GM12865 (cell line): Measurements from ENCODE around the gene CTNNA3.

Experiments
- DNase-seq: peaks from one replicate; pipeline ENCODE4 v3.0.0; 2010; ENCODE audit warnings: low read depth
- H3K4me3 ChIP-seq: 2 replicates; pipeline ENCODE4 v1.5.1; 2011; ENCODE audit warnings: mild to moderate bottlenecking, low read depth, low read length, control low read depth
- TF ChIP-seq, protein P1 (sequence below): IDR thresholded peaks from 2 replicates; pipeline ENCODE4 v1.5.1; 2011; ENCODE audit warnings: low read length, control low read depth, low read depth, inconsistent platforms; ENCODE audit not compliant: insufficient read depth; ENCODE audit errors: missing control alignments

Gene CTNNA3

DNA sequence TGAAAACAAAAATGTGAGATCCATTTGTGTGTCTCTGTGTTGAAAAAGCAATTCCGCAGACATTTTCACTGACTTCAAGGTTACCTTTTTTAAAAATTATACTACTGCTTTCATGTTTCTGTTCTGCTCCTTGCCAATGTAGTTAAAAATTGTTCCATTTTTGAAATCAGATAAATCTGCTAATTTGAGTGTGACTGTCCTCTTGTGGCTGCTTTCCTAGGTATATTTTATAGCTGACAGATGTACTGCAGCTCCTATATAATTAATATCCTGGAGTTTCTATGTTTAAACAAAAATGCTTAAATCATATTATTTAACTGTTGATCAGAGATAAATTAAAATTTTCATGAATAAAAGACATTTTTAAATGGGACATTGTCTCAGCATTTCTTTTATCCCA, 947.8 kb downstream of the CTNNA3 start:
- TF ChIP-seq, protein P1, sequence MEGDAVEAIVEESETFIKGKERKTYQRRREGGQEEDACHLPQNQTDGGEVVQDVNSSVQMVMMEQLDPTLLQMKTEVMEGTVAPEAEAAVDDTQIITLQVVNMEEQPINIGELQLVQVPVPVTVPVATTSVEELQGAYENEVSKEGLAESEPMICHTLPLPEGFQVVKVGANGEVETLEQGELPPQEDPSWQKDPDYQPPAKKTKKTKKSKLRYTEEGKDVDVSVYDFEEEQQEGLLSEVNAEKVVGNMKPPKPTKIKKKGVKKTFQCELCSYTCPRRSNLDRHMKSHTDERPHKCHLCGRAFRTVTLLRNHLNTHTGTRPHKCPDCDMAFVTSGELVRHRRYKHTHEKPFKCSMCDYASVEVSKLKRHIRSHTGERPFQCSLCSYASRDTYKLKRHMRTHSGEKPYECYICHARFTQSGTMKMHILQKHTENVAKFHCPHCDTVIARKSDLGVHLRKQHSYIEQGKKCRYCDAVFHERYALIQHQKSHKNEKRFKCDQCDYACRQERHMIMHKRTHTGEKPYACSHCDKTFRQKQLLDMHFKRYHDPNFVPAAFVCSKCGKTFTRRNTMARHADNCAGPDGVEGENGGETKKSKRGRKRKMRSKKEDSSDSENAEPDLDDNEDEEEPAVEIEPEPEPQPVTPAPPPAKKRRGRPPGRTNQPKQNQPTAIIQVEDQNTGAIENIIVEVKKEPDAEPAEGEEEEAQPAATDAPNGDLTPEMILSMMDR, result no peak
- no peak for DNase-seq
- no peak overlapping the region for H3K4me3 ChIP-seq

DNA sequence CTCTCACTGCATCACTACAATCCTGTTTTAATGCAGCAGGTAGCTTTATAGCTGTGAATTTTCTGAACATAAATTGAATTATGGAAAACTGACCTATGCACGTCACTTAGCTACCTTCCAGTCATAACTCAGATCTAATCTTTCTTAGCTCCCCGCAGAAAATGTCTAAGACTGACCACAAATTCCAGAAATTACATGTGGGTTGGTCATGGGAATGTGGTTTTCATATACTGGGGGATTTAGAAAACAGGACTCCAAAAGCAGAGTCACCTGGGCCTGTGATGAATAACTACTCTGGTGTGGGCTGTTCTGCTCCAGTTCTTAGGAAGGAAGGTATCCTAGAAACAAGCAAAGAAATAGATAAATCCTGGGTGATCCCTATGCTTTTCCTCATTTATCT, 948.5 kb downstream of the CTNNA3 start:
- H3K4me3 ChIP-seq, result no peak overlapping the region
- TF ChIP-seq, protein P1, result no peak
- no peak for DNase-seq

DNA sequence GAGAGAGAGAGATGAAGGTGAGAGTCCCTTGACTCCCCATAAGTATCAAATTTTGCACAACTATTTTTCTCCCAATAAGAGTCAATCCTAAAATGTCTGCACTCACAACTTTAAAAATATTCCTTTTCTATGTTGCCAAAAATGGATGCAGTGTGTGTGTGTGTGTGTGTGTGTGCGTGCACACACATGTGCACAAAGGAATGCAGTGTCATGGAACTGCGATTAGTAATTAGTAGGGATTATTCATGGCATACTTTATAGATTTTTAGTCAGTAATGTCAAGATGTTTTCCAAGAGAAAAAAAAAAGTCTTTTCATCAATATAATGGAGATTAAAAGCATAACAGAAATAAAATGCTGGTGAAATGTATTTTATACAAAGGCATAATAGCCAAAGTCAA, 949.3 kb downstream of the CTNNA3 start:
- DNase-seq, result no peak

DNA sequence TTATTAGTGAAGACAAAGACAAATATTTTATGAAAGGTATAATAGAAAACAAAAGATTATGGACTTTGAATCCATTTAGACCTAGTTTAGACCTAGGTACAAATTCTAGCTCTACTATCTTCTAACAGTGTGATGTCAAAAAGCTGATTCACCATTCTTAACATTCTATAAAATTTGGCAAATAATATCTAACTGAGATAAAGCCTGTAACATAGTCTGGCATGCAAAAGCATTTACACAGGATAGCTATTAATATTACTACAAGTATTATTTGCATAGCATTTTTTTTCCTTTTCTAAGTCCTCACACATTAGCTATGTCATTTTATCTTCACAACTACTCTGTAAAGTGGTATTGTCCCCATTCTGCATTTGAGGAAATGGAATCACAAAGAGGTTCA, 949.7 kb downstream of the CTNNA3 start:
- TF ChIP-seq, protein P1, result no peak
- H3K4me3 ChIP-seq, result no peak overlapping the region
- DNase-seq, result no peak

More for the DNA sequence above, 949.3 kb downstream of the CTNNA3 start:
- H3K4me3 ChIP-seq, result no peak overlapping the region
- TF ChIP-seq, protein P1, result no peak

- TF ChIP-seq, protein P1, result no peak
- H3K4me3 ChIP-seq, result no peak overlapping the region
- no peak for DNase-seq
Observed at GRCh38 chr10:66744915-66745314, 951.1 kb downstream of the CTNNA3 start.

DNA sequence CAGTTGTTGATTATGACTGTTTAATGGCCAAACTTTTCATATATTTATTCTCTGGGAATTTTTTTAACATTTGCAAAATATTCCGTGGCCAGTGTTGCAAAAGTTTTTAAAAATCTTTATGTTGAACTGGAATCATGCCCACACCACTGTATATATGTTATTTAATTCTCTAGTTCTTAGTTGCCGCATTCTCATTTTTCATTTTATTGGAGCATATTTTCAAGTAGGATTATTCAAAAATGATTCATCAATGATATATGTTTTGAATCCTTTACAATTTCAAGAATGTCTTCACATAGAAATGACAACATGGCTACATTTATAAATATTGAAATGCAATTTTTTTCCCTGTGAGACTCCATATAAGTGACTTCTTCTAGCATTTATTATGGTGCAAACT, 958.8 kb downstream of the CTNNA3 start:
- TF ChIP-seq, protein P1, result no peak
- no peak for DNase-seq
- H3K4me3 ChIP-seq, result no peak overlapping the region

GRCh38 chr10:66723608-66724400, 972.2 kb downstream of the CTNNA3 start:
- TF ChIP-seq, protein P1, result no peak
- no peak for DNase-seq
- H3K4me3 ChIP-seq, result no peak overlapping the region
